C4-2B (cell line): Measurements from ENCODE around the gene SCNN1A.

Experiments
- ZFX ChIP-seq: fragments of 450-650 bp; IDR thresholded peaks from 2 replicates; pipeline ENCODE4 v1.6.1; 2017
- TF ChIP-seq, protein P1 (sequence below): fragments of 450-650 bp; conservative IDR thresholded peaks from 2 replicates; pipeline ENCODE4 v1.5.1; 2017; ENCODE audit warnings: mild to moderate bottlenecking

- TF ChIP-seq, protein P1, sequence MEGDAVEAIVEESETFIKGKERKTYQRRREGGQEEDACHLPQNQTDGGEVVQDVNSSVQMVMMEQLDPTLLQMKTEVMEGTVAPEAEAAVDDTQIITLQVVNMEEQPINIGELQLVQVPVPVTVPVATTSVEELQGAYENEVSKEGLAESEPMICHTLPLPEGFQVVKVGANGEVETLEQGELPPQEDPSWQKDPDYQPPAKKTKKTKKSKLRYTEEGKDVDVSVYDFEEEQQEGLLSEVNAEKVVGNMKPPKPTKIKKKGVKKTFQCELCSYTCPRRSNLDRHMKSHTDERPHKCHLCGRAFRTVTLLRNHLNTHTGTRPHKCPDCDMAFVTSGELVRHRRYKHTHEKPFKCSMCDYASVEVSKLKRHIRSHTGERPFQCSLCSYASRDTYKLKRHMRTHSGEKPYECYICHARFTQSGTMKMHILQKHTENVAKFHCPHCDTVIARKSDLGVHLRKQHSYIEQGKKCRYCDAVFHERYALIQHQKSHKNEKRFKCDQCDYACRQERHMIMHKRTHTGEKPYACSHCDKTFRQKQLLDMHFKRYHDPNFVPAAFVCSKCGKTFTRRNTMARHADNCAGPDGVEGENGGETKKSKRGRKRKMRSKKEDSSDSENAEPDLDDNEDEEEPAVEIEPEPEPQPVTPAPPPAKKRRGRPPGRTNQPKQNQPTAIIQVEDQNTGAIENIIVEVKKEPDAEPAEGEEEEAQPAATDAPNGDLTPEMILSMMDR: no peak
- TF ChIP-seq ZFX: no peak
These were observed 34.5 kb downstream of the SCNN1A start for GRCh38 chr12:6340745-6341416.
